K562 (cell line): ENCODE measurements around the gene PEX7. TPM values are rescaled to one million over a fixed set of nuclear protein-coding genes. Genes with fewer than 3 reads are reported as not detected.

ENCODE experiments used
- BCOR ChIP-seq: fragments of 450-650 bp; IDR thresholded peaks from 2 replicates; pipeline ENCODE4 v1.6.1; 2016
- FOXA1 ChIP-seq: fragments of 450-650 bp; IDR thresholded peaks from 2 replicates; pipeline ENCODE4 v1.6.1; 2016; ENCODE audit warnings: mild to moderate bottlenecking, borderline replicate concordance
- NCOA4 ChIP-seq: fragments of 450-650 bp; IDR thresholded peaks from 2 replicates; pipeline ENCODE4 v1.6.1; 2018; ENCODE audit warnings: mild to moderate bottlenecking; ENCODE audit not compliant: partially characterized antibody
- NR1H2 ChIP-seq: sonication (generic); formaldehyde crosslinking; IDR thresholded peaks from 2 replicates; pipeline ENCODE4 v1.4.0; 2020; ENCODE audit warnings: mild to moderate bottlenecking, missing genetic modification reagents
- XRCC4 ChIP-seq: IDR thresholded peaks from one replicate; pipeline ENCODE4 v1.6.1; 2011; ENCODE audit not compliant: insufficient read depth, insufficient read length; ENCODE audit errors: extremely low read depth
- ZKSCAN8 ChIP-seq: fragments of 200-800 bp; sonication (Bioruptor generic); IDR thresholded peaks from 2 replicates; pipeline ENCODE4 v1.6.1; 2016; ENCODE audit warnings: missing genetic modification characterization, missing compliant biosample characterization
- polyA plus RNA-seq, 8 experiments: library from polyadenylated mRNA; depleted of rRNA in 4 of 8; stranded (reverse) in 5 of 8; unstranded in 3 of 8; fragments of >200 nt; fragmentation: Nextera tagmentation in 2 of 8; fragmentation: Illumina TruSeq in 1 of 8; extraction: Ambion mirVana in 2 of 8; extraction: Trizol in 1 of 8; gene quantifications; 2 replicates each; pipeline versions ENCODE4 v1.2.1 to v1.2.3, GENCODE V29; 2011 to 2014; ENCODE audit warnings: inconsistent platforms in 1 of 8, missing spikeins in 1 of 8
- total RNA-seq, 7 experiments: library from RNA; depleted of rRNA in 6 of 7; stranded (reverse); fragments of >200 nt in 6 of 7; fragmentation: Illumina TruSeq in 2 of 7; extraction: Trizol in 2 of 7; gene quantifications; 2 replicates each; pipeline versions ENCODE4 v1.2.1 to v1.2.3, GENCODE V29; 2011 to 2021; ENCODE audit warnings: low replicate concordance in 1 of 7
- TF ChIP-seq, protein P1 (sequence below): fragments of 250-450 bp; sonication (Bioruptor Pico); IDR thresholded peaks from 2 replicates; pipeline ENCODE4 v1.8.0; 2022; ENCODE audit warnings: moderate library complexity, mild to moderate bottlenecking, inconsistent platforms
- TF ChIP-seq, protein P2 (sequence below): fragments of 150-350 bp; IDR thresholded peaks from 2 replicates; pipeline ENCODE4 v1.6.1; 2014; ENCODE audit warnings: low read depth, mild to moderate bottlenecking, low read length, borderline replicate concordance
- TF ChIP-seq, protein P3 (sequence below): fragments of 250-450 bp; sonication (Bioruptor Pico); IDR thresholded peaks from 2 replicates; pipeline ENCODE4 v1.9.0; 2021; ENCODE audit warnings: mild to moderate bottlenecking, inconsistent platforms
- TF ChIP-seq, protein P4 (sequence below): fragments of 200-800 bp; sonication (Bioruptor generic); IDR thresholded peaks from 2 replicates; pipeline ENCODE4 v1.6.1; 2016; ENCODE audit warnings: missing genetic modification characterization, missing compliant biosample characterization
- TF ChIP-seq, protein P5 (sequence below): fragments of 450-650 bp; formaldehyde crosslinking; IDR thresholded peaks from 2 replicates; pipeline ENCODE4 v1.4.0; 2022; ENCODE audit warnings: missing genetic modification characterization
- TF ChIP-seq, protein P6 (sequence below): fragments of 250-450 bp; sonication (Bioruptor Pico); IDR thresholded peaks from 2 replicates; pipeline ENCODE4 v1.4.0; 2020; ENCODE audit warnings: mild to moderate bottlenecking

PEX7 gene
- total and polyA plus RNA-seq, 9 of the 15 experiments (the other 6 are each of a cell fraction or from before 2014, with no cell fraction given) = 1.6 to 12.9 (median 9.1) TPM

DNA sequence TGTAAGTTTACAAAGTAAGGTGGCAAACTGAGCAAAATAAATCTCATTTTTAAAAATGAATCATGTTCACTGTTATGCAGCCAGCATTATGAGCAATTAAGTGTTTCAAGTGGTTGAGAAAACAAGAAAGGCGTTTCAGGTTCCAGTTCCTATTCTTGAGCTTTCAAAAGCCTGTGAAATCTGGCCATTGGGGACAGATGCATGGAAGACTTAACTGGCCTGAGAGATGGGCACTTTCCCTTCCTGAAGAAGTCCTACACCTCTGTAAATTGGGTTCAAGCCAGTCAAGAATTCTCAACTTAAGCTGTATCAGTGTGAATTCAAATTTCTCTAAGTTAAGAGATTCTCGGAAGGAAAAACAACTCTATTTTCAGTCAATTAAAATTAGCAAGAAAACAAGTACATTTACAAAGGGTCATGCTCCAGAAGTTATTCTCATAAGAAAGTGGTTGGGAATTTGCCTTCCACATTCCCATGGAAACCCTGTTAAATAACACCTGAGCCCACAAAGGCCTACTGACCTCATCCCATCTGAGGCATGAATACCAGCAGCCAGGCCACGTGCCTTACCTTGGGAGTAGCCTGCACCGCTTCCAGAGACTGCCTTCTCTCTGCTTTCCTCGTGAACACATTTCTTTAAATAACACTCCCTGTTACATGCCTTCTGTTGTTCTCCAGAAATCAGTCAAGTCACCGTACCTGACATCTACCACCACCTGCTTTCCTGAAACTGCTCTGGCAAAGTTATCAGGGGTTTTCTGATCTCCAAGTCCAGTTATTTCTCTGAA is 49.5 kb upstream of the PEX7 start (continued):
- TF ChIP-seq, protein P1, sequence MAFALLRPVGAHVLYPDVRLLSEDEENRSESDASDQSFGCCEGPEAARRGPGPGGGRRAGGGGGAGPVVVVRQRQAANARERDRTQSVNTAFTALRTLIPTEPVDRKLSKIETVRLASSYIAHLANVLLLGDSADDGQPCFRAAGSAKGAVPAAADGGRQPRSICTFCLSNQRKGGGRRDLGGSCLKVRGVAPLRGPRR (CRISPR knock-in tag) = 0 out of 2 replicates have a peak, but pooled peaks have one; percentile 77
- TF ChIP-seq ZKSCAN8 (CRISPR knock-in tag) = no peak
- TF ChIP-seq, protein P2, sequence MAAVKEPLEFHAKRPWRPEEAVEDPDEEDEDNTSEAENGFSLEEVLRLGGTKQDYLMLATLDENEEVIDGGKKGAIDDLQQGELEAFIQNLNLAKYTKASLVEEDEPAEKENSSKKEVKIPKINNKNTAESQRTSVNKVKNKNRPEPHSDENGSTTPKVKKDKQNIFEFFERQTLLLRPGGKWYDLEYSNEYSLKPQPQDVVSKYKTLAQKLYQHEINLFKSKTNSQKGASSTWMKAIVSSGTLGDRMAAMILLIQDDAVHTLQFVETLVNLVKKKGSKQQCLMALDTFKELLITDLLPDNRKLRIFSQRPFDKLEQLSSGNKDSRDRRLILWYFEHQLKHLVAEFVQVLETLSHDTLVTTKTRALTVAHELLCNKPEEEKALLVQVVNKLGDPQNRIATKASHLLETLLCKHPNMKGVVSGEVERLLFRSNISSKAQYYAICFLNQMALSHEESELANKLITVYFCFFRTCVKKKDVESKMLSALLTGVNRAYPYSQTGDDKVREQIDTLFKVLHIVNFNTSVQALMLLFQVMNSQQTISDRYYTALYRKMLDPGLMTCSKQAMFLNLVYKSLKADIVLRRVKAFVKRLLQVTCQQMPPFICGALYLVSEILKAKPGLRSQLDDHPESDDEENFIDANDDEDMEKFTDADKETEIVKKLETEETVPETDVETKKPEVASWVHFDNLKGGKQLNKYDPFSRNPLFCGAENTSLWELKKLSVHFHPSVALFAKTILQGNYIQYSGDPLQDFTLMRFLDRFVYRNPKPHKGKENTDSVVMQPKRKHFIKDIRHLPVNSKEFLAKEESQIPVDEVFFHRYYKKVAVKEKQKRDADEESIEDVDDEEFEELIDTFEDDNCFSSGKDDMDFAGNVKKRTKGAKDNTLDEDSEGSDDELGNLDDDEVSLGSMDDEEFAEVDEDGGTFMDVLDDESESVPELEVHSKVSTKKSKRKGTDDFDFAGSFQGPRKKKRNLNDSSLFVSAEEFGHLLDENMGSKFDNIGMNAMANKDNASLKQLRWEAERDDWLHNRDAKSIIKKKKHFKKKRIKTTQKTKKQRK = no peak
- TF ChIP-seq, protein P3, sequence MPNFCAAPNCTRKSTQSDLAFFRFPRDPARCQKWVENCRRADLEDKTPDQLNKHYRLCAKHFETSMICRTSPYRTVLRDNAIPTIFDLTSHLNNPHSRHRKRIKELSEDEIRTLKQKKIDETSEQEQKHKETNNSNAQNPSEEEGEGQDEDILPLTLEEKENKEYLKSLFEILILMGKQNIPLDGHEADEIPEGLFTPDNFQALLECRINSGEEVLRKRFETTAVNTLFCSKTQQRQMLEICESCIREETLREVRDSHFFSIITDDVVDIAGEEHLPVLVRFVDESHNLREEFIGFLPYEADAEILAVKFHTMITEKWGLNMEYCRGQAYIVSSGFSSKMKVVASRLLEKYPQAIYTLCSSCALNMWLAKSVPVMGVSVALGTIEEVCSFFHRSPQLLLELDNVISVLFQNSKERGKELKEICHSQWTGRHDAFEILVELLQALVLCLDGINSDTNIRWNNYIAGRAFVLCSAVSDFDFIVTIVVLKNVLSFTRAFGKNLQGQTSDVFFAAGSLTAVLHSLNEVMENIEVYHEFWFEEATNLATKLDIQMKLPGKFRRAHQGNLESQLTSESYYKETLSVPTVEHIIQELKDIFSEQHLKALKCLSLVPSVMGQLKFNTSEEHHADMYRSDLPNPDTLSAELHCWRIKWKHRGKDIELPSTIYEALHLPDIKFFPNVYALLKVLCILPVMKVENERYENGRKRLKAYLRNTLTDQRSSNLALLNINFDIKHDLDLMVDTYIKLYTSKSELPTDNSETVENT = no peak
- TF ChIP-seq FOXA1 = no peak
- TF ChIP-seq XRCC4 = no peak
- TF ChIP-seq BCOR = no peak
- TF ChIP-seq, protein P4, sequence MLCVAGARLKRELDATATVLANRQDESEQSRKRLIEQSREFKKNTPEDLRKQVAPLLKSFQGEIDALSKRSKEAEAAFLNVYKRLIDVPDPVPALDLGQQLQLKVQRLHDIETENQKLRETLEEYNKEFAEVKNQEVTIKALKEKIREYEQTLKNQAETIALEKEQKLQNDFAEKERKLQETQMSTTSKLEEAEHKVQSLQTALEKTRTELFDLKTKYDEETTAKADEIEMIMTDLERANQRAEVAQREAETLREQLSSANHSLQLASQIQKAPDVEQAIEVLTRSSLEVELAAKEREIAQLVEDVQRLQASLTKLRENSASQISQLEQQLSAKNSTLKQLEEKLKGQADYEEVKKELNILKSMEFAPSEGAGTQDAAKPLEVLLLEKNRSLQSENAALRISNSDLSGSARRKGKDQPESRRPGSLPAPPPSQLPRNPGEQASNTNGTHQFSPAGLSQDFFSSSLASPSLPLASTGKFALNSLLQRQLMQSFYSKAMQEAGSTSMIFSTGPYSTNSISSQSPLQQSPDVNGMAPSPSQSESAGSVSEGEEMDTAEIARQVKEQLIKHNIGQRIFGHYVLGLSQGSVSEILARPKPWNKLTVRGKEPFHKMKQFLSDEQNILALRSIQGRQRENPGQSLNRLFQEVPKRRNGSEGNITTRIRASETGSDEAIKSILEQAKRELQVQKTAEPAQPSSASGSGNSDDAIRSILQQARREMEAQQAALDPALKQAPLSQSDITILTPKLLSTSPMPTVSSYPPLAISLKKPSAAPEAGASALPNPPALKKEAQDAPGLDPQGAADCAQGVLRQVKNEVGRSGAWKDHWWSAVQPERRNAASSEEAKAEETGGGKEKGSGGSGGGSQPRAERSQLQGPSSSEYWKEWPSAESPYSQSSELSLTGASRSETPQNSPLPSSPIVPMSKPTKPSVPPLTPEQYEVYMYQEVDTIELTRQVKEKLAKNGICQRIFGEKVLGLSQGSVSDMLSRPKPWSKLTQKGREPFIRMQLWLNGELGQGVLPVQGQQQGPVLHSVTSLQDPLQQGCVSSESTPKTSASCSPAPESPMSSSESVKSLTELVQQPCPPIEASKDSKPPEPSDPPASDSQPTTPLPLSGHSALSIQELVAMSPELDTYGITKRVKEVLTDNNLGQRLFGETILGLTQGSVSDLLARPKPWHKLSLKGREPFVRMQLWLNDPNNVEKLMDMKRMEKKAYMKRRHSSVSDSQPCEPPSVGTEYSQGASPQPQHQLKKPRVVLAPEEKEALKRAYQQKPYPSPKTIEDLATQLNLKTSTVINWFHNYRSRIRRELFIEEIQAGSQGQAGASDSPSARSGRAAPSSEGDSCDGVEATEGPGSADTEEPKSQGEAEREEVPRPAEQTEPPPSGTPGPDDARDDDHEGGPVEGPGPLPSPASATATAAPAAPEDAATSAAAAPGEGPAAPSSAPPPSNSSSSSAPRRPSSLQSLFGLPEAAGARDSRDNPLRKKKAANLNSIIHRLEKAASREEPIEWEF = no peak
- no peak for TF ChIP-seq NCOA4
- no peak for TF ChIP-seq NR1H2 (CRISPR knock-in tag)
- TF ChIP-seq, protein P5, sequence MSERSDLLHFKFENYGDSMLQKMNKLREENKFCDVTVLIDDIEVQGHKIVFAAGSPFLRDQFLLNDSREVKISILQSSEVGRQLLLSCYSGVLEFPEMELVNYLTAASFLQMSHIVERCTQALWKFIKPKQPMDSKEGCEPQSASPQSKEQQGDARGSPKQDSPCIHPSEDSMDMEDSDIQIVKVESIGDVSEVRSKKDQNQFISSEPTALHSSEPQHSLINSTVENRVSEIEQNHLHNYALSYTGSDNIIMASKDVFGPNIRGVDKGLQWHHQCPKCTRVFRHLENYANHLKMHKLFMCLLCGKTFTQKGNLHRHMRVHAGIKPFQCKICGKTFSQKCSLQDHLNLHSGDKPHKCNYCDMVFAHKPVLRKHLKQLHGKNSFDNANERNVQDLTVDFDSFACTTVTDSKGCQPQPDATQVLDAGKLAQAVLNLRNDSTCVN (CRISPR knock-in tag) = no peak
- TF ChIP-seq, protein P6, sequence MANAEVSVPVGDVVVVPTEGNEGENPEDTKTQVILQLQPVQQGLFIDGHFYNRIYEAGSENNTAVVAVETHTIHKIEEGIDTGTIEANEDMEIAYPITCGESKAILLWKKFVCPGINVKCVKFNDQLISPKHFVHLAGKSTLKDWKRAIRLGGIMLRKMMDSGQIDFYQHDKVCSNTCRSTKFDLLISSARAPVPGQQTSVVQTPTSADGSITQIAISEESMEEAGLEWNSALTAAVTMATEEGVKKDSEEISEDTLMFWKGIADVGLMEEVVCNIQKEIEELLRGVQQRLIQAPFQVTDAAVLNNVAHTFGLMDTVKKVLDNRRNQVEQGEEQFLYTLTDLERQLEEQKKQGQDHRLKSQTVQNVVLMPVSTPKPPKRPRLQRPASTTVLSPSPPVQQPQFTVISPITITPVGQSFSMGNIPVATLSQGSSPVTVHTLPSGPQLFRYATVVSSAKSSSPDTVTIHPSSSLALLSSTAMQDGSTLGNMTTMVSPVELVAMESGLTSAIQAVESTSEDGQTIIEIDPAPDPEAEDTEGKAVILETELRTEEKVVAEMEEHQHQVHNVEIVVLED (CRISPR knock-in tag) = no peak
